Activated T-cell treated with anti-CD3 and anti-CD28 coated beads, Interleukin-2, amount 50 U/mL, for 4 hours (primary cell): ENCODE data around the gene FBN2. TPM values are rescaled to one million over a fixed set of nuclear protein-coding genes. Genes with fewer than 3 reads are reported as not detected.

Experiments
- ATAC-seq, 2 donors: fragments of 200-7000 bp; cut with Tn5 transposase; one replicate each; pipeline ENCODE4 v1.10.0; 2021
- DNase-seq: peaks from one replicate; pipeline ENCODE4 v3.0.0-alpha.2; 2020
- H3K27me3 Mint-ChIP-seq: one replicate; pipeline ENCODE4 v1.8.0; 2021; ENCODE audit warnings: low read depth, mixed read lengths
- H3K36me3 Mint-ChIP-seq: one replicate; pipeline ENCODE4 v1.8.0; 2022; ENCODE audit warnings: mixed read lengths; ENCODE audit not compliant: insufficient read depth
- H3K4me1 Mint-ChIP-seq: one replicate; pipeline ENCODE4 v1.8.0; 2021; ENCODE audit warnings: low read depth, mixed read lengths
- H3K4me3 Mint-ChIP-seq: one replicate; pipeline ENCODE4 v1.8.0; 2021; ENCODE audit warnings: mild to moderate bottlenecking, moderate library complexity, mixed read lengths
- H3K9me3 Mint-ChIP-seq: one replicate; pipeline ENCODE4 v1.8.0; 2021; ENCODE audit warnings: mixed read lengths
- total RNA-seq, 3 donors: library from RNA; stranded (reverse); gene quantifications; one replicate each; pipeline ENCODE4 v1.2.1, GENCODE V29; 2021

The FBN2 gene
- total RNA-seq, 3 donors from 2014 or later = 0.15 to 0.26 (median 0.19) TPM

DNA sequence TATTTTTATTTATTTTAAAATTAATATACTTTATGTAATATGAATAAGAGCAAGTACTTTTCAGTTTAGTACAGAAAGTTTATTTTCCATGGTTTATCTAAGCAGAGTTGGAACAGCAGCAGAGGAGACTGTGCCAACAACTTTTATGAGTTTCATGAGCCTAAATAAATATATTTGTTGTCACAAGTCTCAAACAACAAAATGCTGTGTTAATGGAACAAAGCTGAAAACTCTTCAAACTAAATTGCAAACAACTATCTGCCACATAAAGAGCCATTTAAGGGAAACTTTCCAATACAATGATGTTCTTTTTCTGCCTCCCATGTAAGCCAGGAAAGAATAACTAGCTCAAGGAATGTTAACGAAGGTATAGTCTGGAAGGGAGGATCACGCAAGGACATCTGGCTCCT is 96.1 kb downstream of the FBN2 start:
- H3K36me3 Mint-ChIP-seq = no peaks in the 10 kb centered on the region
- H3K4me1 Mint-ChIP-seq = no peaks in the 10 kb centered on the region
- no peak for DNase-seq
- no peak for ATAC-seq
- H3K9me3 Mint-ChIP-seq = peaks cover 7% of the 10 kb centered on the region
- no peaks in the 10 kb centered on the region for H3K27me3 Mint-ChIP-seq
- no peak overlapping the region for H3K4me3 Mint-ChIP-seq

DNA sequence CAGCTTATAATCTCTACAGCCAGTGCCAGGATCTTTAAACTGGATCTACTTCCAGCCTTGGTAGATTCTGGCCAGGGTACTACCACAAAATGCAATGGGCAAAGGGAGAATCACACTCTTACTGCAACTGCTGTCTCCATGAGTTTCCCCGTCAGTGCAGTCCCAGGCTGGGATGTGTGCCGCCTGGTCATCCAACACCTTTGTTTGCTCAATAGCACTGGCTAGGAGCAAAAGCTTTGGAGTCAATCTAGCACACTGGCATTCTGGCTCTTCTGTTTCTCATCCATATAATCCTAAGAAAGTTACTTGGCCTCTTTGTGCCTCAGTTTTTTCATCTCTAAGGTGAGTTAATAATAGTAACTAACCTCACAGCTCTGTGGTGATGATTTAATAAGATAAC is 96.9 kb downstream of the FBN2 start:
- Mint-ChIP-seq H3K36me3 (no peaks in the 10 kb centered on the region), H3K4me3 (no peak overlapping the region), H3K4me1 (no peaks in the 10 kb centered on the region), H3K27me3 (no peaks in the 10 kb centered on the region), H3K9me3 (peaks cover 5% of the 10 kb centered on the region)
- ATAC-seq (no peak), DNase-seq (no peak)

DNA sequence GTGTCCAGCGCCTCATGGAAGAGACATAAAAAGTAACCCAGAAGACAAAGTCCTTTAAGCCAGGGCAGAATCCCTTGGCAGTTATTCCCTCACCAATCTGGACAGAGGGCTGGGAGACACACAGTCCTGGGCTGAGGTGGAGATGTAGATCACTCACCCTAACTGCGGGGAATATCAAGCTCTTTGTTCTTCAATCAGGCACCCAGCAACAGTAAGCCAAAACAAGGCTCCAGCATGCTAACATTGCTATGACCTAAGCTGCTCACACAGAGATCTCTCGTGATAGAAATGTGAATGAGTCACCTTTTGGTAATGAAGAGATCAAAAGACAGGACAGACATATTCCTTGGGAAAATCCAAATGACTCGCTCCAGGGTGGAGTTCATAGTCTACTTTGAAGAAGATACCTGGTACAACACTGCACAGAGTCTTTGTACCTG is 101.3 kb downstream of the FBN2 start:
- H3K9me3 Mint-ChIP-seq = no peaks in the 10 kb centered on the region
- no peak for ATAC-seq
- no peak overlapping the region for H3K4me3 Mint-ChIP-seq
- no peaks in the 10 kb centered on the region for H3K4me1 Mint-ChIP-seq
- DNase-seq = no peak
- no peaks in the 10 kb centered on the region for H3K27me3 Mint-ChIP-seq
- H3K36me3 Mint-ChIP-seq = no peaks in the 10 kb centered on the region

DNA sequence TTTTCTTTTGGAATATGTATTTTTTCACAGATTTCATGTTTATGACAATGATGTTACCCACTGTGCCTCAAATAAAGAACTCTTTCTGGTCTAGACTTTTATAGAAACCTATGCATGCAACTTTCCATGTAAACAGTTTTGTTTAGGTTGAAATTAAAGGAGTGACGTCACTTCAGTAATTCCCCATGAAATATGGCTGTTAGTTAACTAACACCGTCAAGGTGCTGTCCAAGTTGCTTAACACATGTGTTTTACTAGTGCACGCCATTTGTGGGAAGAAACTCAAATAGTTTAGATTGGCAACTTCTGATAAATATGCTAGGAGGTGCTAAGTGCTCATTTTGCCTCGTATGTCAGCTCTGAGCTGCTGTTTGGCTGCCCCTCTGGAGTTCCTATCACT is 102.2 kb downstream of the FBN2 start:
- no peak for ATAC-seq
- Mint-ChIP-seq H3K4me3 (no peak overlapping the region), H3K27me3 (no peaks in the 10 kb centered on the region), H3K4me1 (no peaks in the 10 kb centered on the region), H3K36me3 (no peaks in the 10 kb centered on the region), H3K9me3 (no peaks in the 10 kb centered on the region)
- DNase-seq = no peak

DNA sequence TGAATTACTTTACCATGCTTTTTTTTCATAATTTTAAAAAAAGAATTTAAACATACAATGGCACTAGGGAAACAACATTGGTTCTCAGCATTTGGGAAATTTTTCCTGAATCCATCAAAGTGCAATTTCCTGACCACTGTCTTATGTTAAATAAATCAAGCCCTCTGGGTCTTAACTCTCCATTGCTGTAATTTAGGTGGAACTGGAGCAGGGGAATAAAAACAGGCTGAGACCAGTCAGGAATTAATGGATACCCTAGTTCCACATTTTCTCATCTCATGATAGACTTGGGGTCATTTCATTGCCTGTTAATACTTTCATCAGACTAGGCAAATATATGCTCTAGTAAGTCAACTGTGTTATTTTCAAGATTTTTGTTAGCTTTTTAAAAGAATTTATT is 103.1 kb downstream of the FBN2 start:
- Mint-ChIP-seq H3K4me1 (no peaks in the 10 kb centered on the region), H3K9me3 (no peaks in the 10 kb centered on the region), H3K4me3 (no peak overlapping the region), H3K27me3 (no peaks in the 10 kb centered on the region), H3K36me3 (no peaks in the 10 kb centered on the region)
- DNase-seq (no peak), ATAC-seq (no peak)

DNA sequence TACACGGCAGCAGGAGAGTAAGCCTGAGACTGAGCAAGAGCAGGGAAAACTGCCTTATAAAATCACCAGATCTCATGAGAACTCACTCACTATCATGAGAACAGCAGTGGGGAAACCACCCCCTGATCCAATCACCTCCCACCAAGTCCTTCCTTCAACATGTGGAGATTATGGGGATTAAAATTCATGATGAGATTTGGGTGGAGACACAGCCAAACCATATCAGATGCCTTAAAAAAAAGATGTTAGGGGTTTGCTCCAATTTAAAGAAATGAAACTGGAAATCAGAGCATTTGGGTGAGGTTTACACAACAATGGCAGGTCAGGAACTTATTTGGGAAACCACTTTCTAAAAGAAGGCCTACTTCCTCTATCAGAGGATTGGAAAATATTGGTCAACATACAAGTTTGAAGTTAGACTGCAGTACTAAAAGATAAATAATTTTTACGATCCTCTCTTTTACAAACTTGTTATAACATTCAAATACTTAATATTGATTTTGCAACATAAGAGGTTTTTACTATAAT is 105.1 kb downstream of the FBN2 start:
- Mint-ChIP-seq H3K4me3 (no peak overlapping the region), H3K4me1 (no peaks in the 10 kb centered on the region), H3K9me3 (no peaks in the 10 kb centered on the region), H3K27me3 (no peaks in the 10 kb centered on the region), H3K36me3 (no peaks in the 10 kb centered on the region)
- DNase-seq = no peak
- no peak for ATAC-seq

DNA sequence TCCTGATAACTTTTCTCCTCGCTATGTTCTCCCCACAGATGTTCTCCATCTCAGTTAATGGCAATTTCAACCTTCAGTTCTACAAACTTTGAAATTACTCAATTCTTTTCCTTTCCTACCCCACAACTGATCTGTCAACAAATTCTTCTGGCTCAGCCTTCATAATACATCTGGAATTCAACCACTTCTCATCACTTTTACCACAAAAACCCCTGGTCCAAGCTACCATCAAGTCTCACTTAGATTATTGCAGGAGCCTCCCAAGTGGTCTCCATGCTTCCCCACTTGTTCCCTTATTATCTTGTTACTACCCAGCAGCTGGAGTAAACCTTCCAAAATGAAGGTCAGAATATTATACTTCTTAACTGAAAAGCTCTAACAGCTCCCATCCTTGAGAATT is 110.1 kb downstream of the FBN2 start:
- Mint-ChIP-seq H3K4me3 (no peak overlapping the region), H3K36me3 (no peaks in the 10 kb centered on the region), H3K4me1 (no peaks in the 10 kb centered on the region), H3K9me3 (no peaks in the 10 kb centered on the region), H3K27me3 (no peaks in the 10 kb centered on the region)
- ATAC-seq = no peak
- DNase-seq = no peak

DNA sequence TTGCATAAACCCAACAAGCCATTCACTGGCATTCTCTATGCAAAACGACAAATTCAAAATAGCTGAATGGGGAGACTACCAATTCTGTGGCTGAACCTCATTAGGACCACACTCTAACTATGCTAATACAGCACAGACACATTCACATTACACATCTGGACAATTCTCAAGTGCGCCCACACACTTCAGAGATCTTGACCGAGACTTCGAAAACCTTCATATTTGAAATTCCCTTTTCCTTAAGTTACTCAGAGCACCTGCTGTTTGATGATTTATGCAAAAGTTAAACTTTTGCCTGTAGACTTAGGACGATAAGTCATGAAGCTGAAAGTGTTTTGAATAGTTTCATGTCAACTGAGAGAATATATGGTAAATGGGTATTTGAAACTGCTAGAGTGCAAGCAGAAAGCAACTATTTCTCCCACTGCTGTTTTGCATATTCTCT is 111.9 kb downstream of the FBN2 start:
- H3K9me3 Mint-ChIP-seq = no peaks in the 10 kb centered on the region
- H3K4me1 Mint-ChIP-seq = no peaks in the 10 kb centered on the region
- no peak overlapping the region for H3K4me3 Mint-ChIP-seq
- ATAC-seq = no peak
- no peaks in the 10 kb centered on the region for H3K27me3 Mint-ChIP-seq
- no peaks in the 10 kb centered on the region for H3K36me3 Mint-ChIP-seq
- no peak for DNase-seq

DNA sequence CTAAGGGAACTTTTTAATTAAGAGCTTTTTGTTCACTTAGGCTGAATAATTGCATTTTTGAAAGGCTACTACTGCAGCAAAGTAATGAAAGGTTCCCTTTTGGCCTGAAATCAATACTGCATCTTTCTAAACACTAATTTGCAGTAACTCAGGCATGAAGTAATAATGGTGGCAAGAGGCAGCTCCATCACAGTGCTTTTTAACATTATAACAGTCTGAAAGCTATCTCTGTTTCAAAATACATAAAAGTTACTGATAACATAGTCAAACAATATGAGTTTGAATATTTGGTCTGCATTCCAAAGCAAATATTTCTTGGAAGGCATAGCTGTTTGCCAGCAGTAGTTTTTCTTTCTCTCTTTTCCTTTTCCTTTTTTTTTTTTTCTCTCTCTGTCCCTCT is 113.4 kb downstream of the FBN2 start:
- Mint-ChIP-seq H3K36me3 (no peaks in the 10 kb centered on the region), H3K4me1 (no peaks in the 10 kb centered on the region), H3K4me3 (no peak overlapping the region), H3K27me3 (no peaks in the 10 kb centered on the region), H3K9me3 (no peaks in the 10 kb centered on the region)
- no peak for DNase-seq
- no peak for ATAC-seq

DNA sequence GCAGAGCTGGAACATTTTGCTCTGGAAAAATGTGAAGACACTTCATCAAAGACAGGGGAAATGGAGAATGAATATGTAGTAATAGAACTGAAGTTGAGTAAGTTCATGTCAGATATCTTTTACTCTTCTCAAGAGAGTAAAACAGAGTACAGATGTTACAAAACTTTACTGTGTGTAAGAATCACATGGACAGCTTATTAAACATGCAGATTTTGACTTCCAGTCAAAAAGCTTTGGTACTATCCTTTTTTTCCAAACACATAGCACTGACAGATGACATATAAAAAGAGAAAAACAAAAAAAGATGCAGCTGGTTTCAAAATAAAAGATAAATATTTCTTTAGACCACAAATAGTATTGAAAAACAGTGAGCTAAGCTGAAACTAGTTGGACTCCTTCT is 115.4 kb downstream of the FBN2 start:
- DNase-seq (no peak), ATAC-seq (no peak)
- H3K36me3 Mint-ChIP-seq = no peaks in the 10 kb centered on the region
- no peak overlapping the region for H3K4me3 Mint-ChIP-seq
- H3K27me3 Mint-ChIP-seq = no peaks in the 10 kb centered on the region
- peaks cover 3% of the 10 kb centered on the region for H3K9me3 Mint-ChIP-seq
- no peaks in the 10 kb centered on the region for H3K4me1 Mint-ChIP-seq

DNA sequence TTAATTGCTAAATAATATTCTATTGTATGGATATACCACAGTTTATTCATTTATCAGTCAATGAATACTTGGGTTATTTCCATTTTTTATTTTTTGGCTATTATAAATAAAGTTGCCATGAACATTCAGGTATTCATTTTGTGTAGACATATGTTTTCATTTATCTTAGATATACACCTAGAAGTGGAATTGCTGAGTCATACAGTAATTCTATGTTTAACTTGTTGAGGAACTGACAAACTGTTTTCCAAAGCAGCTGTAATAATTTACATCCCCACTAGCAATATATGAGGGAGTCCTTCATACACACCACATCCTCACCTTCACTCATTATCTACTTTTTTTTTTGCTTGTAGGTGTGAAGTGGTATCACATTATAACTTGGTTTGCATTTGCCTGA is 123.6 kb downstream of the FBN2 start:
- Mint-ChIP-seq H3K36me3 (no peaks in the 10 kb centered on the region), H3K9me3 (peaks cover 16% of the 10 kb centered on the region), H3K27me3 (no peaks in the 10 kb centered on the region), H3K4me3 (no peak overlapping the region), H3K4me1 (no peaks in the 10 kb centered on the region)
- DNase-seq = no peak
- ATAC-seq = no peak

DNA sequence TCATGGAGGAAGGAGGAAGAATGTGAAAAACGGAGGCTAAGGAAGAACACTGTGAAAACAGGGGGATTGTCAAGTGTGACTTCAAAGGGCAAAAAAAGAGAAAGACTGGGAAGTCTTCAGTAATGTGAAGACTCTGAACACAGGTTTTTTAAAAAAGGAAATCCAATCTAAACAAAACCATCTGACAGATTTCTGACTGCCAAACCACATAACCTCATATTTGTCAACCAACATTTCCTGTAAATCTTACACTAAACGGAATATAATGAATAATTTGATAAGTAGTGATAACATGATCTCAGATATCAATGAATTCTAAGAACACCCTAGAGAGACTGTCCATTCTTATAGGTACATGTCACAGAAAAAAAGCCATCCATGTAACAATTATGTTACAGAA is 124.7 kb downstream of the FBN2 start:
- Mint-ChIP-seq H3K9me3 (peaks cover 14% of the 10 kb centered on the region), H3K4me1 (no peaks in the 10 kb centered on the region), H3K36me3 (no peaks in the 10 kb centered on the region), H3K27me3 (no peaks in the 10 kb centered on the region), H3K4me3 (no peak overlapping the region)
- no peak for DNase-seq
- ATAC-seq = no peak

DNA sequence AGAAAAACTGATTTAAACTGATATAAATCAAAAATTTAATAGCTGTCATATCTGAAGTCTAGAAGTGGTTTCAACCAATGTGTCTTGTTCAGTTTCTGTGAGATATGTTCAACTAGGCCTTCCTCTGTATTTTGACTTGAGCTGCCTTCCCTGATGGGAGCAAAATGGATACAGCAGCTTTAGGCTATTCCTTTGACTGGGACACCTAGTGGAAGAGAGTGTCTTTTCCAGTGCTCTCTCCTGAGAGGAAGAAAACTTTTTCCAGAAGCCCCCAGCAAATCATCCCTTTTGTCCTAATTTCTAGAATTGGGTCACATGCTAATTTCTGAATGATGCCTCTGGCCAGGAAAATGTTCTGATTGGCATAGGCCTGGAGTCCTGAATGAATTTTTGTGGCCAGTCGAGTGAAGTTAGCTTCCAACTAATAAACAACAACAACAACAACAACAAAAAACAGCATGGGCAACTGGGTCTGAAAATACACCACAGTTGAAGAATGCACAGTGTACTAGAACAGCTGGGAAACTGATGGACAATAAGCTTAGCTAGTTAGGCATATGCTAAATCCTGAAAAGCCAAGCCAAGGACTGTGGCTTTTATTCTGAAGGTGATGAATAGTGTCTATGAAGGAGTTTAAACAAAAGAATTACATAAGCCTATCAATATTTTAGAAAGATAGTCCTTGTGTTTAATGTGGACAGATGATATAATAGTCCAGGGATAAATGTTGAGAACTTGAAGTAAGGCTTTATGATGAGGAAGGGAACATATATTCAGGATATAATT is 125.7 kb downstream of the FBN2 start:
- DNase-seq (no peak), ATAC-seq (no peak)
- Mint-ChIP-seq H3K4me3 (no peak overlapping the region), H3K27me3 (no peaks in the 10 kb centered on the region), H3K9me3 (peaks cover 12% of the 10 kb centered on the region), H3K36me3 (no peaks in the 10 kb centered on the region), H3K4me1 (no peaks in the 10 kb centered on the region)

DNA sequence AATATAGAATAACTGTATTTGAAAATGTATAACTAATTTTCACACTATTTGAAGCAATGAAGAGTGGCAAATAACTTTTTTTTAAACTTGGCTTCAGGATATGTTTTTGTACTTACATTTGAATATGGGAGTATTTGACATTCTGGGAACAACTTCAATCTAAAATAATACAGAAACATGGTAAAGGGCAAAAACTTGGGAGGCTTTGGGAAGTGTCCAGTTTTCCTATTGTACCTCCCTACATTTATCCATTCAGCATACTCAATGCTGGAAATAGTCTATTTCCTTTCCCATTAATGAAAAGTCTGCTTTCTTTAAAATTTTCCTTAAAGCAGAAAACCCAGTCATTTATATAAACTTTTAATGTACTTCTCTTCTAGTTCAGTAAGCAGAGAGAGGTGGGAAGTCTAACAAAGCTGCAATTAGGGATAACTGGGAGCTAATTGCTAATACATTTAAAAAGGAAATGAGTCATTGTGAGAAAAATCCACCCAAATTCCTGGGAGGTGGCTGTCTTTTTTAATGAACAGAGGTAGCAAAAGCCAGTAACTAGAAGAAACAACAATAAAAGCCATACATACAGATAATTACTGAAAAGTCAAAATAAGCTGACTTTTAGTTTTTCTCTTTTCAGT is 128.8 kb downstream of the FBN2 start:
- DNase-seq (no peak), ATAC-seq (no peak)
- no peaks in the 10 kb centered on the region for H3K36me3 Mint-ChIP-seq
- no peak overlapping the region for H3K4me3 Mint-ChIP-seq
- H3K4me1 Mint-ChIP-seq = no peaks in the 10 kb centered on the region
- no peaks in the 10 kb centered on the region for H3K27me3 Mint-ChIP-seq
- H3K9me3 Mint-ChIP-seq = peaks cover 9% of the 10 kb centered on the region

DNA sequence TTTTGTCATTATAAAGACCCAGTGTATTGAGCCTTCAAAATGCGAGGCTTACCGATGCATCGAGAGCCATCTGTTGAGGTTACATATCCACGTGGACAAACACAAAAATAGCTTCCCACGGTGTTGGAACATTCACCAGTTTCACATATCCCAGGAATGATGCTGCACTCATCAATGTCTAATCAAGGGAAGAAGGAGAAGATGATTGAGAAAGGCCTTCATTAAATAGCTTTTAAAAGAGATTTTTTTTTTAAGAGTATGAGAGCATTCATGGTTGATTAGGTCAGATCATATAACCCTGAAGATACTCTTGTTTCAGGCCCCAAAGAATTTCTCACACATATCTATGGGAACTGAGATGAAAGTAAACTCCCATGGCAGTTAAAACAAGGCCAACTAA is 129.4 kb downstream of the FBN2 start:
- no peak for DNase-seq
- Mint-ChIP-seq H3K4me3 (no peak overlapping the region), H3K27me3 (no peaks in the 10 kb centered on the region), H3K9me3 (peaks cover 5% of the 10 kb centered on the region), H3K4me1 (no peaks in the 10 kb centered on the region), H3K36me3 (no peaks in the 10 kb centered on the region)
- no peak for ATAC-seq
